AG04449 (cell line): Measurements from ENCODE around the gene FOXE1.

Experiments
- CTCF ChIA-PET: fragments of 350-600 bp; formaldehyde crosslinking; extraction: SDS; loops from one replicate; lab custom pipeline; 2021; ENCODE audit warnings: antibody characterized with exemption; lab: Yijun Ruan, JAX
- POLR2A ChIA-PET: fragments of 400-600, 350-600 bp; formaldehyde crosslinking; extraction: SDS; loops from one replicate; lab custom pipeline; 2020; ENCODE audit warnings: antibody characterized with exemption, inconsistent platforms; lab: Yijun Ruan, JAX
- DNase-seq: peaks from one replicate; pipeline ENCODE4 v3.0.0-alpha.2; 2010; ENCODE audit warnings: low read depth, low spot score
- H3K4me3 ChIP-seq: 2 replicates; pipeline ENCODE4 v1.5.1; 2011; ENCODE audit warnings: low read depth, mild to moderate bottlenecking, control low read depth, low read length
- TF ChIP-seq, protein P1 (sequence below): IDR thresholded peaks from one replicate; pipeline ENCODE4 v1.5.1; 2011; ENCODE audit warnings: mild to moderate bottlenecking, moderate library complexity, low read length, control low read depth, inconsistent platforms; ENCODE audit not compliant: insufficient read depth; ENCODE audit errors: missing control alignments

The FOXE1 gene

DNA sequence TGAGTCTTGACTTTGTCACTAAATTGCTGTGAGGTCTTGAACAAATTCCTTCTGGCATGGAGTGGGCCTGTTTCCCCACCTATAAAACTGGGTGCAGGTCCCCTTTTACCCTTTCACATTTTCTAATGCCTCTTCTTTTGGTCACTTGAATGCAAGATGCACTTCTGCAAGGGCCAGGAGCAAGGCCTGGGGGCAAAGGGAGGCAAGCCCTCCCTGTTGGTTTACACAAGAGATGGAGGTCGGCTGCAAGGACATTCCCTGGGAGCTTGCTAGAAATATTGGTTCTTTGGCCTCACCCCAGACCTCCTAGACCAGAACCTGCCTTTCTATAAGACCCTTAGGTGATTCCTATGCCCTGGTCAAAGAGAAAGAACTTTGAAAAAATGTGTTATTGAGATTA lies 5.8 kb downstream of the FOXE1 start:
- no peak for DNase-seq
- POLR2A ChIA-PET = no interaction called here
- TF ChIP-seq, protein P1, sequence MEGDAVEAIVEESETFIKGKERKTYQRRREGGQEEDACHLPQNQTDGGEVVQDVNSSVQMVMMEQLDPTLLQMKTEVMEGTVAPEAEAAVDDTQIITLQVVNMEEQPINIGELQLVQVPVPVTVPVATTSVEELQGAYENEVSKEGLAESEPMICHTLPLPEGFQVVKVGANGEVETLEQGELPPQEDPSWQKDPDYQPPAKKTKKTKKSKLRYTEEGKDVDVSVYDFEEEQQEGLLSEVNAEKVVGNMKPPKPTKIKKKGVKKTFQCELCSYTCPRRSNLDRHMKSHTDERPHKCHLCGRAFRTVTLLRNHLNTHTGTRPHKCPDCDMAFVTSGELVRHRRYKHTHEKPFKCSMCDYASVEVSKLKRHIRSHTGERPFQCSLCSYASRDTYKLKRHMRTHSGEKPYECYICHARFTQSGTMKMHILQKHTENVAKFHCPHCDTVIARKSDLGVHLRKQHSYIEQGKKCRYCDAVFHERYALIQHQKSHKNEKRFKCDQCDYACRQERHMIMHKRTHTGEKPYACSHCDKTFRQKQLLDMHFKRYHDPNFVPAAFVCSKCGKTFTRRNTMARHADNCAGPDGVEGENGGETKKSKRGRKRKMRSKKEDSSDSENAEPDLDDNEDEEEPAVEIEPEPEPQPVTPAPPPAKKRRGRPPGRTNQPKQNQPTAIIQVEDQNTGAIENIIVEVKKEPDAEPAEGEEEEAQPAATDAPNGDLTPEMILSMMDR = no peak
- no peak overlapping the region for H3K4me3 ChIP-seq
- CTCF ChIA-PET = interaction anchor here (1.3 kb wide), 1 partner anchor 13 kb away, joined by 3 read pairs; no protein-coding TSS in a partner anchor

DNA sequence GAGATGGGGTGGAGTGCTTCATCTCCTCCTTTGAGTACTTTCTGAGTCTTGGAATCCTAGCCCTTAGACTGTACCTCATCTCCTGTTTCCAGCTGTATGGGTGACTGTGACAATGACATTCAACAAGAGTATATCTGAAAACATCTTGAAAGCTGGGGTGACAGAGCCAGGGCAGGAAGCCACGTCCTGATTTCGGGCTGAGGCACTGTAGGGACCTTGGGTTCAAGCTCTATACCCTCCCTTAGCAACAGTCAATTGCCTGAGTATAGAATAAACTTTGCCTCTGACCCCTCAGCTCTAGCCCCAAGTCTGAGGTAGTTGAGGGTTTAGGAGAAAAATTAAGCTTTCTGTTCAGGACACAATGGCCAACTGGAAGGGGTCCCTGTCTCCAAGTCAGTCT lies 6.3 kb downstream of the FOXE1 start:
- TF ChIP-seq, protein P1 = no peak
- ChIA-PET POLR2A (no interaction called here), CTCF (interaction anchor here (1.3 kb wide), 1 partner anchor 12 kb away, joined by 3 read pairs; no protein-coding TSS in a partner anchor)
- H3K4me3 ChIP-seq = no peak overlapping the region
- no peak for DNase-seq

DNA sequence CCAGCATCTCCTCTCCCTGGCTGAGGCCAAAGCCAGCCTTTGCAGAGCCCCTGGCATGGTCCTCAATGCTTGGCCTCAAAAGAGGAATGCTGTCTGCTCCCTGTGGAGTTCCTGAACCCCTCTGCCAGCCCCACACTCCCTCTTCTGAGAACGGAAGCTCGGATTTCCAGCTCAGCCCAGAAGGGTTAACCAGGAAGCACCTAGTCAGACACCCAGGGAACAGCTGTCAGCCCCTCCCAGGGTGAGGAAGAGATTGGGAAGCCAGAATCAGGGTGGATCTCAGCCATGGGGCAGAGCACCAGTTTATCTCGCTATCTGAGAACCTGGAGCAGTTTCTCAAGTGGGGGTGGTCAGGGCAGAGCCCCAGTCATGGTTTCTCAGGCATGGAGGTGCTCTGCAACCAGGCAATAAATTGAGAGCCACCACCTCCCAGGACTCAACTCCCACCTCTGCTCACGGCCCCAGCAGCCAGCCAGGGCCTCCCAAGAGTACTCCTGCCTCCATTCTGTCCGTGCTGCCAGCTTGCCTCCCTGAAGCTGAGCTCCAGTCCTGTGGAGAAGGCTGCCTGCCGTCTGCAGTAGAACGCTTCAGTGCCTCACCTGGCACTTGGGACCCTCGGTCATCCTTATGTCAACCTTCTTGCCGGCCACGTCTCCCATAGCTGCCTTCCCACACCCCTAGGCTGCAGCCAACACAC lies 7.6 kb downstream of the FOXE1 start:
- H3K4me3 ChIP-seq = no peak overlapping the region
- ChIA-PET CTCF (no interaction called here), POLR2A (no interaction called here)
- TF ChIP-seq, protein P1 = no peak
- no peak for DNase-seq

DNA sequence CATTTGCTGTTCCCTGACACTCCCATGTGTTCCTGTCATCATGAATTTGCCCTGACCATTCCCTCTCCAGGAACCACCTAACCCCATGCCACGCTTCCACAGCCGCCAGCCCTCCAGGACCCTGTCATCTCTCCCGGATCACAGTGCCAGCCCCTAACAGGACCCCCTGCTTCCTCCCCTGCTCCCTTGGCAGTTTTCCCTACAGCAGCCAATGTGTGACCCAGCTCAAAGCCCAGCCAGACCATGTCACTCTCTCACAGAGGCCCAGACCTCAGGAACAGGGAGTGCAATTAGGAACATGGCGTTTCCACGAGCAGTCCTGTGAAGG lies 8.1 kb downstream of the FOXE1 start:
- ChIA-PET POLR2A (no interaction called here), CTCF (no interaction called here)
- no peak overlapping the region for H3K4me3 ChIP-seq
- no peak for DNase-seq
- TF ChIP-seq, protein P1 = no peak

DNA sequence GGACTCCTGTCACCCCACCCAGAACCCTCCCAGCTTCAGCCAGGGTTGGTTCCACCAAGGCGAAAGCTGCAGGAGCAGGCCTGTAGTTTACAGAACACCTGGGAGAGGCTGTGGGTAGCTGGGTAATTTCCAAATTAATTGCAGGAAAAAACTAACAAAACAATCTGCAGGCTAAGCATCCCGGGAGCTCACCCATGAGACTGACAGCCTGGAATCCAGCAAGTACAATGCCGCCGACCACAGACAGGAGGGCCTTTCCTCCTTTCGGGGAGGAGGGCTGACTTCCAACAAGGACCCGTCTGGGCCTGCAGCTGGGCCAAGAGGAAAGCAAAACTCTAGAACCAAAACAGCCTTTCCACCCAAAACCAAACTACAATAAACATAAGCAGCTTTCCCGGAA lies 10.3 kb downstream of the FOXE1 start:
- no peak overlapping the region for H3K4me3 ChIP-seq
- CTCF ChIA-PET = interaction anchor here (0.5 to 1.6 kb wide), 3 partner anchors 11 to 32 kb away, joined by 3 read pairs; no protein-coding TSS in a partner anchor
- no peak for DNase-seq
- POLR2A ChIA-PET = no interaction called here
- TF ChIP-seq, protein P1 = no peak

DNA sequence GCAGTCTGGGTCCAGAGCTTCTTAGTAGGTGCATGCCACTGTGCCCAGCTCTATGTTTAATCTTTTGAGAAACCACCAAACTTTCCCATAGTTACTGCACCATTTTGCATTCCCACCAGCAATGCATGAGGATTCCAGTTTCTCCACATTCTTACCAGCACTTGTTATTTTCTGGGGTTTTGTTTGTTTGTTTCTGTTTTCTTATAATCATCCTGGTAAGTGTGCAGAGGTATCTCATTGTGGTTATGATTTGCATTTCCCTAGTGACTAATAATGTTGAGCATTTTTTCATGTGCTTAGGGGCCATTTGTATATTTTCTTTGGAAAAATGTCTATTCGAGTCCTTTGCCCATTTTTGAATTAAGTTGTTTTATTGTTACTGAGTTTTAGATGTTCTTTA lies 11.4 kb downstream of the FOXE1 start:
- ChIA-PET CTCF (interaction anchor here (1.6 kb wide), 1 partner anchor 10 kb away, joined by 3 read pairs; no protein-coding TSS in a partner anchor), POLR2A (no interaction called here)
- no peak for DNase-seq
- TF ChIP-seq, protein P1 = no peak
- no peak overlapping the region for H3K4me3 ChIP-seq
